ENCODE data around the gene PCDHGB1. TPM values are rescaled to one million over a fixed set of nuclear protein-coding genes. Genes with fewer than 3 reads are reported as not detected.
A peak's percentile ranks its signal among the peaks of the same experiment; 100 is the strongest.

PCDHGB1 gene
- total and polyA plus RNA-seq, 2 donors (not counting 3 experiments of a cell fraction or from before 2014, with no cell fraction given): 0.39 to 0.62 TPM

- DNase-seq (ENCODE audit: low read depth, low spot score) (no peak), FAIRE-seq (no peak)
- ChIA-PET CTCF (interaction anchor here (0.7 to 1.7 kb wide), 13 partner anchors 9 to 200 kb away, joined by 3 to 9 read pairs (median 4); partner anchors contain the start of genes PCDHGA1, PCDHGA10, PCDHGA11 and PCDHGA2), POLR2A (no interaction called here)
- H3K9me1 ChIP-seq (replicated peaks; ENCODE audit: control insufficient read depth, extremely low read depth, insufficient read depth, low read length): no peaks in the 10 kb centered on the region
- no peaks in the 10 kb centered on the region for H3K36me3 ChIP-seq (ENCODE audit: control insufficient read depth in 2 of 2, extremely low read depth in 1 of 2, insufficient read depth in 2 of 2, low read length in 2 of 2)
- H4K20me1 ChIP-seq (replicated peaks; ENCODE audit: control insufficient read depth, extremely low read depth, insufficient read depth, low read length): no peaks in the 10 kb centered on the region
- no peak within 1 kb of the TSS for H3K9ac ChIP-seq (replicated peaks; ENCODE audit: extremely low read depth, insufficient read depth, low read length)
- no peak for TF ChIP-seq MYC (IDR thresholded peaks at IDR 0.05; ENCODE audit: low read depth, low read length)
- no peak within 1 kb of the TSS for H3K4me2 ChIP-seq (ENCODE audit: insufficient read depth, low read length)
- no peaks in the 10 kb centered on the region for H3K4me1 ChIP-seq (ENCODE audit: control insufficient read depth, extremely low read depth, insufficient read depth, low read length)
- no peak within 1 kb of the TSS for H3K27ac ChIP-seq (ENCODE audit: insufficient read depth, low read depth, low read length)
- BruUV-seq (replicated peaks): no TSS peak
- H3K79me2 ChIP-seq (ENCODE audit: control insufficient read depth, insufficient read depth, low read length): no peaks in the 10 kb centered on the region
- no peak within 1 kb of the TSS for H2AFZ ChIP-seq (ENCODE audit: low read depth, low read length)
- peaks cover 51 to 81% of the 10 kb centered on the region in 2 experiments for H3K27me3 ChIP-seq (ENCODE audit: control insufficient read depth in 2 of 2, insufficient read depth in 2 of 2, low read length in 2 of 2)
- peaks cover 2% of the 10 kb centered on the region for H3K9me3 ChIP-seq (replicated peaks; ENCODE audit: control insufficient read depth, insufficient read depth, low read length)
- no peak within 1 kb of the TSS for H3K4me3 ChIP-seq (replicated peaks in 1 of 3; ENCODE audit: insufficient read depth in 1 of 3, low read depth in 1 of 3, low read length in 3 of 3)
- intact Hi-C loops (cut with micrococcal nuclease): no loop called here
- dilution Hi-C loops (cut with MboI; ENCODE audit: extremely low pct_ligation_motif_present, low sequenced_read_pairs): no loop called here
Measured at GRCh38 chr5:141363952-141364660, 14.2 kb downstream of the PCDHGB1 start, which contains the start of gene PCDHGA5. PCDHGA5 (plus strand) TSS chr5:141364162; CDS start chr5:141364331, 169 bp downstream.

GRCh38 chr5:141366016-141366896, 16.4 kb downstream of the PCDHGB1 start:
- BruUV-seq (replicated peaks): no TSS peak
- Histone ChIP-seq H3K4me2 (ENCODE audit: insufficient read depth, low read length) (no peak overlapping the region), H3K9ac (replicated peaks; ENCODE audit: extremely low read depth, insufficient read depth, low read length) (no peak overlapping the region), H3K36me3 (ENCODE audit: control insufficient read depth in 2 of 2, extremely low read depth in 1 of 2, insufficient read depth in 2 of 2, low read length in 2 of 2) (no peaks in the 10 kb centered on the region), H3K4me3 (replicated peaks in 1 of 3; ENCODE audit: insufficient read depth in 1 of 3, low read depth in 1 of 3, low read length in 3 of 3) (no peak overlapping the region), H3K79me2 (ENCODE audit: control insufficient read depth, insufficient read depth, low read length) (no peaks in the 10 kb centered on the region), H4K20me1 (replicated peaks; ENCODE audit: control insufficient read depth, extremely low read depth, insufficient read depth, low read length) (no peaks in the 10 kb centered on the region), H3K9me3 (replicated peaks; ENCODE audit: control insufficient read depth, insufficient read depth, low read length) (peaks cover 2% of the 10 kb centered on the region), H2AFZ (ENCODE audit: low read depth, low read length) (no peak overlapping the region), H3K27me3 (ENCODE audit: control insufficient read depth in 2 of 2, insufficient read depth in 2 of 2, low read length in 2 of 2) (peaks cover 52 to 90% of the 10 kb centered on the region in 2 experiments), H3K27ac (ENCODE audit: insufficient read depth, low read depth, low read length) (no peak overlapping the region), H3K9me1 (replicated peaks; ENCODE audit: control insufficient read depth, extremely low read depth, insufficient read depth, low read length) (no peaks in the 10 kb centered on the region), H3K4me1 (ENCODE audit: control insufficient read depth, extremely low read depth, insufficient read depth, low read length) (no peaks in the 10 kb centered on the region)
- no peak for FAIRE-seq
- TF ChIP-seq JUN (IDR thresholded peaks at IDR 0.05; ENCODE audit: borderline replicate concordance, insufficient read depth, insufficient read length, low read depth) (no peak), POLR2A (IDR thresholded peaks at IDR 0.05; ENCODE audit: low read depth, low read length) (no peak), EZH2 (IDR thresholded peaks at IDR 0.05; ENCODE audit: borderline replicate concordance, low read depth, low read length, severe bottlenecking) (peak; percentile 39), FOS (IDR thresholded peaks at IDR 0.05; ENCODE audit: borderline replicate concordance, insufficient read depth, low read length) (no peak), GATA2 (IDR thresholded peaks at IDR 0.05; ENCODE audit: insufficient read depth, insufficient read length, low read depth, low read length) (no peak), POLR2AphosphoS5 (IDR thresholded peaks at IDR 0.05; ENCODE audit: insufficient read depth, low read depth, low read length) (no peak), MYC (IDR thresholded peaks at IDR 0.05; ENCODE audit: low read depth, low read length) (no peak), MAX (IDR thresholded peaks at IDR 0.05; ENCODE audit: insufficient read depth, insufficient read length) (no peak), CTCF (IDR thresholded peaks at IDR 0.05; ENCODE audit: extremely low read depth in 1 of 2, insufficient read depth in 1 of 2, low read depth in 1 of 2, low read length in 2 of 2) (no peak)
- dilution Hi-C loops (cut with MboI; ENCODE audit: extremely low pct_ligation_motif_present, low sequenced_read_pairs): no loop called here
- ChIA-PET POLR2A (no interaction called here), CTCF (interaction anchor here (0.8 to 1.3 kb wide), 2 partner anchors 22 to 36 kb away, joined by 3 read pairs; partner anchors contain the start of genes PCDHGA1 and PCDHGA3)
- intact Hi-C loops (cut with micrococcal nuclease): no loop called here
- DNase-seq (ENCODE audit: low read depth, low spot score): no peak

All from endothelial cell of umbilical vein (primary cell).